HepG2 (cell line): ENCODE results near the gene SLC28A3. TPM values are rescaled to one million over a fixed set of nuclear protein-coding genes. Genes with fewer than 3 reads are reported as not detected.

Experiments
- ATAC-seq: fragments of 200-7000 bp; cut with Tn5 transposase; 3 replicates; pipeline ENCODE4 v1.9.1; 2020; ENCODE audit warnings: mild to moderate bottlenecking, moderate library complexity
- BruUV-seq: library from RNA; stranded (reverse); fragments of 400-500 nt; replicated peaks from 2 replicates; lab custom pipeline; 2021; lab: Mats Ljungman, UMichigan
- CTCF ChIA-PET: fragments of 300-600 bp; formaldehyde crosslinking; extraction: SDS; loops from one replicate; lab custom pipeline; 2021; ENCODE audit warnings: low total read pairs, inconsistent platforms, low intra/inter-chr PET ratio; lab: Yijun Ruan, JAX
- POLR2A ChIA-PET: fragments of 350-600 bp; sonication (Branson Sonifier 250); formaldehyde crosslinking; loops from one replicate; lab custom pipeline; 2020; ENCODE audit warnings: antibody characterized with exemption, inconsistent platforms; lab: Yijun Ruan, JAX
- DNase-seq: peaks from one replicate; pipeline ENCODE4 v3.0.0-alpha.2; 2015; ENCODE audit warnings: low spot score
- FAIRE-seq: peaks from 3 replicates; lab custom pipeline; 2011; peaks lifted over from hg19 to GRCh38; lab: Jason Lieb, UNC
- H2AFZ ChIP-seq: one replicate; pipeline ENCODE4 v1.6.1; 2011; ENCODE audit warnings: low read length, inconsistent platforms
- H3K27ac ChIP-seq: fragments of 300-600 bp; 3 replicates; pipeline ENCODE4 v1.8.0; 2011; ENCODE audit warnings: mixed run types, mild to moderate bottlenecking, mixed read lengths, low read length, inconsistent platforms; ENCODE audit not compliant: insufficient read depth; ENCODE audit errors: extremely low read length
- H3K27me3 ChIP-seq, 2 experiments: fragments of 200-600 bp in 1 of 2; 2 replicates in 1 of 2; 3 replicates in 1 of 2; pipeline versions ENCODE4 v1.6.0 to v1.8.0; 2011; ENCODE audit warnings: low read length in 2 of 2, mild to moderate bottlenecking in 2 of 2, moderate library complexity in 2 of 2, inconsistent platforms in 1 of 2; ENCODE audit not compliant: insufficient read depth in 2 of 2, control insufficient read depth in 1 of 2
- H3K36me3 ChIP-seq, 2 experiments: fragments of 200-600 bp in 1 of 2; replicated peaks in 1 of 2; 2 replicates in 1 of 2; 3 replicates in 1 of 2; pipeline versions ENCODE4 v1.5.1 to v1.8.0; 2011; ENCODE audit warnings: low read length in 2 of 2, inconsistent platforms in 1 of 2; ENCODE audit not compliant: insufficient read depth in 2 of 2, control insufficient read depth in 1 of 2
- H3K4me1 ChIP-seq: 2 replicates; pipeline ENCODE4 v1.5.1; 2012; ENCODE audit warnings: low read length, inconsistent platforms; ENCODE audit not compliant: insufficient read depth
- H3K4me2 ChIP-seq: 2 replicates; pipeline ENCODE4 v1.6.0; 2011; ENCODE audit warnings: low read depth, low read length, inconsistent platforms
- H3K4me3 ChIP-seq, 3 experiments: fragments of 200-600 bp in 1 of 3; sonication (generic), shearing (Covaris generic) in 1 of 3; replicated peaks in 1 of 3; 2 replicates each; pipeline ENCODE4 v1.5.1; 2011 to 2016; ENCODE audit warnings: low read length in 3 of 3, inconsistent platforms in 2 of 3, low read depth in 2 of 3, mild to moderate bottlenecking in 2 of 3, control low read depth in 1 of 3, mixed read lengths in 1 of 3; ENCODE audit not compliant: insufficient read depth in 1 of 3
- H3K79me2 ChIP-seq: one replicate; pipeline ENCODE4 v1.6.1; 2011; ENCODE audit warnings: low read length, inconsistent platforms; ENCODE audit not compliant: insufficient read depth
- H3K9ac ChIP-seq: 2 replicates; pipeline ENCODE4 v1.6.0; 2011; ENCODE audit warnings: mild to moderate bottlenecking, low read depth, low read length, inconsistent platforms; ENCODE audit not compliant: insufficient read depth
- H3K9me3 ChIP-seq: 2 replicates; pipeline ENCODE4 v1.5.1; 2012; ENCODE audit warnings: mild to moderate bottlenecking, low read length
- H4K20me1 ChIP-seq: 2 replicates; pipeline ENCODE4 v1.6.0; 2011; ENCODE audit warnings: inconsistent platforms, mild to moderate bottlenecking, low read length, moderate library complexity; ENCODE audit not compliant: insufficient read depth
- ARNTL ChIP-seq: sonication (generic); formaldehyde crosslinking; IDR thresholded peaks from 2 replicates; pipeline ENCODE4 v1.4.0; 2020; ENCODE audit warnings: mild to moderate bottlenecking, missing genetic modification reagents
- BORCS8-MEF2B ChIP-seq: sonication (generic); formaldehyde crosslinking; IDR thresholded peaks from 2 replicates; pipeline ENCODE4 v1.8.0; 2022; ENCODE audit warnings: mild to moderate bottlenecking, missing genetic modification reagents
- MAFG ChIP-seq: sonication (generic); formaldehyde crosslinking; IDR thresholded peaks from 2 replicates; pipeline ENCODE4 v1.5.1; 2020; ENCODE audit warnings: mild to moderate bottlenecking, missing genetic modification reagents
- NR3C1 ChIP-seq: sonication (generic); formaldehyde crosslinking; IDR thresholded peaks from 2 replicates; pipeline ENCODE4 v1.4.0; 2020; ENCODE audit warnings: missing genetic modification reagents
- SMAD3 ChIP-seq: sonication (generic); formaldehyde crosslinking; IDR thresholded peaks from 2 replicates; pipeline ENCODE4 v1.4.0; 2020; ENCODE audit warnings: missing genetic modification reagents
- SPEN ChIP-seq: sonication (generic); formaldehyde crosslinking; IDR thresholded peaks from 2 replicates; pipeline ENCODE4 v1.5.1; 2020; ENCODE audit warnings: low read depth, mild to moderate bottlenecking, missing genetic modification reagents
- SRSF1 ChIP-seq: fragments of 200-400 bp; formaldehyde crosslinking; optimal IDR thresholded peaks from 2 replicates; pipeline ENCODE3; 2017; ENCODE audit warnings: mild to moderate bottlenecking, low read depth, low read length, moderate library complexity
- ZBTB20 ChIP-seq: sonication (generic); formaldehyde crosslinking; IDR thresholded peaks from 2 replicates; pipeline ENCODE4 v1.8.1; 2023; ENCODE audit warnings: missing genetic modification reagents, low read depth, mild to moderate bottlenecking, borderline replicate concordance
- ZNF225 ChIP-seq: sonication (generic); formaldehyde crosslinking; IDR thresholded peaks from 2 replicates; pipeline ENCODE4 v1.4.0; 2020; ENCODE audit warnings: mild to moderate bottlenecking, missing genetic modification reagents
- ZNF326 ChIP-seq: sonication (generic); formaldehyde crosslinking; IDR thresholded peaks from 2 replicates; pipeline ENCODE4 v1.4.0; 2020; ENCODE audit warnings: missing genetic modification reagents, borderline replicate concordance
- WGBS: methylation state at CpG from one replicate; pipeline ENCODE4 v1.1.6; 2017; ENCODE audit warnings: low lambda C conversion rate; 5-methylcytosine and 5-hydroxymethylcytosine counted together
- in situ Hi-C: cut with HindIII; loops from 2 replicates; pipeline ENCODE4 v1.10.0; 2017; ENCODE audit warnings: low pct_unique_long_range_greater_than_20kb; ENCODE audit not compliant: extremely low pct_ligation_motif_present
- intact Hi-C: fragments of 100-400 bp; cut with micrococcal nuclease; formaldehyde crosslinking; loops from one replicate; pipeline ENCODE4 v1.10.0; 2022; ENCODE audit not compliant: unreplicated experiment
- polyA plus RNA-seq, 8 experiments: library from polyadenylated mRNA; depleted of rRNA in 3 of 8; stranded (reverse) in 7 of 8; unstranded in 1 of 8; fragments of >200 nt; fragmentation: Illumina TruSeq in 4 of 8; extraction: Trizol in 4 of 8; gene quantifications; 2 replicates each; pipeline versions ENCODE4 v1.2.1 to v1.2.3, GENCODE V29; 2011 to 2016; ENCODE audit warnings: low read depth in 4 of 8, missing spikeins in 1 of 8, mixed read lengths in 1 of 8; ENCODE audit not compliant: insufficient read depth in 1 of 8
- total RNA-seq, 5 experiments: library from RNA; depleted of rRNA; stranded (reverse); fragments of >200 nt; fragmentation: Illumina TruSeq; extraction: Trizol; gene quantifications; 2 replicates each; pipeline ENCODE4 v1.2.3, GENCODE V29; 2016; ENCODE audit warnings: low read depth in 1 of 5

Gene SLC28A3
- total and polyA plus RNA-seq, 2 of the 13 experiments (the other 11 are each of a cell fraction or from before 2014, with no cell fraction given) = not detected

- no peak for TF ChIP-seq ZNF326 (CRISPR knock-in tag)
- TF ChIP-seq SRSF1 = no peak
- TF ChIP-seq ARNTL (CRISPR knock-in tag) = no peak
- TF ChIP-seq SMAD3 (CRISPR knock-in tag) = no peak
- TF ChIP-seq ZNF225 = no peak
- TF ChIP-seq SPEN (CRISPR knock-in tag) = no peak
Observed at GRCh38 chr9:84349671-84350070, 9.1 kb upstream of the SLC28A3 start (continued).

GRCh38 chr9:84343111-84343521, 2.6 kb upstream of the SLC28A3 start:
- Histone ChIP-seq H3K4me2 (no peak overlapping the region), H2AFZ (no peak overlapping the region), H3K4me3 (no peak overlapping the region), H3K4me1 (no peaks in the 10 kb centered on the region), H3K9ac (no peak overlapping the region), H3K9me3 (no peaks in the 10 kb centered on the region), H3K36me3 (no peaks in the 10 kb centered on the region), H4K20me1 (no peaks in the 10 kb centered on the region), H3K27ac (no peak overlapping the region), H3K27me3 (0 out of 5 replicates have a peak, but pooled peaks cover 0 to 3% of the 10 kb centered on the region in 2 experiments), H3K79me2 (no peaks in the 10 kb centered on the region)
- WGBS = 29% methylated on average over 6 of the region's 6 CpGs
- intact Hi-C loops = no loop called here
- DNase-seq (no peak), FAIRE-seq (no peak), ATAC-seq (no peak; the same call in 2 of the 3 replicates)
- BruUV-seq = no TSS peak
- in situ Hi-C loops = no loop called here
- POLR2A ChIA-PET = no interaction called here
- CTCF ChIA-PET = no interaction called here
- no peak for TF ChIP-seq BORCS8-MEF2B (CRISPR knock-in tag)
- no peak for TF ChIP-seq MAFG
- no peak for TF ChIP-seq NR3C1 (CRISPR knock-in tag)
- no peak for TF ChIP-seq ZBTB20 (CRISPR knock-in tag)
